H1 (cell line): ENCODE data around the gene SEC14L6. TPM values are rescaled to one million over a fixed set of nuclear protein-coding genes. Genes with fewer than 3 reads are reported as not detected.

Source experiments
- CTCF ChIA-PET: fragments of 300-600 bp; sonication (Branson Sonifier 250); formaldehyde crosslinking; loops from one replicate; lab custom pipeline; 2021; ENCODE audit not compliant: partially characterized antibody; lab: Charles Lee
- POLR2A ChIA-PET: fragments of 300-600 bp; sonication (Branson Sonifier 250); formaldehyde crosslinking; loops from one replicate; lab custom pipeline; 2021; ENCODE audit warnings: inconsistent platforms; ENCODE audit not compliant: partially characterized antibody; lab: Charles Lee
- DNase-seq, 2 experiments: peaks; one replicate each; pipeline versions ENCODE4 v3.0.0 to v3.0.0-alpha.2; 2010 to 2022; ENCODE audit warnings: low spot score in 2 of 2, low read depth in 1 of 2, mixed read lengths in 1 of 2
- FAIRE-seq: peaks from 2 replicates; lab custom pipeline; 2011; peaks lifted over from hg19 to GRCh38; lab: Jason Lieb, UNC
- H2AFZ ChIP-seq: 2 replicates; pipeline ENCODE4 v1.8.1; 2012; ENCODE audit warnings: low read length, inconsistent platforms
- H2AK5ac ChIP-seq: 2 replicates; pipeline ENCODE4 v1.6.1; 2013; ENCODE audit warnings: low read depth, low read length
- H2BK120ac ChIP-seq: replicated peaks from 2 replicates; pipeline ENCODE3; 2013; ENCODE audit warnings: low read depth, low read length, inconsistent platforms
- H2BK12ac ChIP-seq: 2 replicates; pipeline ENCODE4 v1.6.1; 2013; ENCODE audit warnings: low read depth, low read length
- H2BK15ac ChIP-seq: 2 replicates; pipeline ENCODE4 v1.6.1; 2013; ENCODE audit warnings: low read length
- H2BK20ac ChIP-seq: 2 replicates; pipeline ENCODE4 v1.6.1; 2013; ENCODE audit warnings: low read length
- H2BK5ac ChIP-seq: 2 replicates; pipeline ENCODE4 v1.6.1; 2013; ENCODE audit warnings: low read depth, low read length
- H3K14ac ChIP-seq: 2 replicates; pipeline ENCODE4 v1.6.1; 2013; ENCODE audit warnings: inconsistent platforms; ENCODE audit not compliant: insufficient read length
- H3K18ac ChIP-seq: 2 replicates; pipeline ENCODE4 v1.6.1; 2013; ENCODE audit warnings: low read length; ENCODE audit errors: extremely low read depth
- H3K23ac ChIP-seq: 2 replicates; pipeline ENCODE4 v1.6.1; 2013; ENCODE audit warnings: inconsistent platforms; ENCODE audit not compliant: insufficient read length
- H3K23me2 ChIP-seq: 2 replicates; pipeline ENCODE4 v1.6.1; 2013; ENCODE audit warnings: low read depth, low read length
- H3K27ac ChIP-seq: 2 replicates; pipeline ENCODE4 v1.6.1; 2011; ENCODE audit warnings: low read depth, low read length, inconsistent platforms
- H3K27me3 ChIP-seq, 4 experiments: replicated peaks in 1 of 4; 1 replicate in 1 of 4; 2 replicates in 3 of 4; pipeline versions ENCODE4 v1.6.1 to v1.8.1; 2011 to 2013; ENCODE audit warnings: low read length in 3 of 4, mild to moderate bottlenecking in 3 of 4, inconsistent platforms in 2 of 4, mixed read lengths in 2 of 4, moderate library complexity in 1 of 4; ENCODE audit not compliant: control insufficient read depth in 3 of 4, insufficient read depth in 3 of 4; ENCODE audit errors: extremely low read depth in 1 of 4
- H3K36me3 ChIP-seq, 4 experiments: 2 replicates each; pipeline versions ENCODE4 v1.6.1 to v1.8.1; 2011 to 2013; ENCODE audit warnings: mild to moderate bottlenecking in 4 of 4, low read length in 3 of 4, moderate library complexity in 2 of 4, control low read depth in 1 of 4, inconsistent platforms in 1 of 4; ENCODE audit not compliant: insufficient read depth in 4 of 4, control insufficient read depth in 2 of 4
- H3K4ac ChIP-seq: replicated peaks from 2 replicates; pipeline ENCODE3; 2013; ENCODE audit warnings: low read length, low read depth, mixed read lengths, inconsistent platforms; ENCODE audit not compliant: insufficient read length
- H3K4me1 ChIP-seq, 4 experiments: replicated peaks in 1 of 4; 1 replicate in 1 of 4; 2 replicates in 3 of 4; pipeline versions ENCODE4 v1.6.1 to v1.8.1; 2011 to 2013; ENCODE audit warnings: low read length in 3 of 4, inconsistent platforms in 2 of 4, mixed read lengths in 1 of 4; ENCODE audit not compliant: insufficient read depth in 4 of 4, control insufficient read depth in 3 of 4
- H3K4me2 ChIP-seq, 2 experiments: 2 replicates each; pipeline versions ENCODE4 v1.6.1 to v1.8.1; 2011 to 2013; ENCODE audit warnings: low read depth in 2 of 2, low read length in 2 of 2, control low read depth in 1 of 2, inconsistent platforms in 1 of 2, mild to moderate bottlenecking in 1 of 2; ENCODE audit not compliant: insufficient read depth in 1 of 2
- H3K4me3 ChIP-seq, 4 experiments: fragments of 200-600, 300-600 bp in 1 of 4; sonication (generic), shearing (Covaris generic), sonication (Bioruptor Twin) in 1 of 4; 2 replicates each; pipeline versions ENCODE4 v1.5.1 to v1.8.1; 2011 to 2016; ENCODE audit warnings: low read length in 4 of 4, low read depth in 3 of 4, control low read depth in 2 of 4, inconsistent platforms in 2 of 4, mild to moderate bottlenecking in 2 of 4, mixed read lengths in 1 of 4, moderate library complexity in 1 of 4; ENCODE audit not compliant: insufficient read depth in 2 of 4; ENCODE audit errors: extremely low read depth in 1 of 4
- H3K56ac ChIP-seq: replicated peaks from 2 replicates; pipeline ENCODE3; 2013; ENCODE audit warnings: low read depth, mild to moderate bottlenecking, mixed read lengths, low read length, inconsistent platforms; ENCODE audit not compliant: insufficient read length
- H3K79me1 ChIP-seq: 2 replicates; pipeline ENCODE4 v1.6.1; 2013; ENCODE audit warnings: low read depth, low read length, control low read depth
- H3K79me2 ChIP-seq, 2 experiments: 2 replicates each; pipeline versions ENCODE4 v1.6.1 to v1.8.1; 2012 to 2013; ENCODE audit warnings: low read length in 2 of 2, mild to moderate bottlenecking in 2 of 2, inconsistent platforms in 1 of 2; ENCODE audit not compliant: insufficient read depth in 2 of 2, control insufficient read depth in 1 of 2
- H3K9ac ChIP-seq, 4 experiments: replicated peaks in 1 of 4; 1 replicate in 1 of 4; 2 replicates in 3 of 4; pipeline versions ENCODE4 v1.6.1 to v1.8.1; 2011 to 2013; ENCODE audit warnings: low read depth in 3 of 4, low read length in 3 of 4, control low read depth in 2 of 4, mild to moderate bottlenecking in 2 of 4, moderate library complexity in 2 of 4, inconsistent platforms in 1 of 4; ENCODE audit errors: extremely low read depth in 1 of 4
- H3K9me3 ChIP-seq, 2 experiments: 2 replicates each; pipeline versions ENCODE4 v1.6.1 to v1.8.1; 2012 to 2013; ENCODE audit warnings: mild to moderate bottlenecking in 2 of 2, moderate library complexity in 2 of 2, control low read depth in 1 of 2, inconsistent platforms in 1 of 2, low read depth in 1 of 2, low read length in 1 of 2, mixed read lengths in 1 of 2; ENCODE audit not compliant: insufficient read depth in 2 of 2
- H4K20me1 ChIP-seq, 2 experiments: replicated peaks in 1 of 2; 2 replicates each; pipeline versions ENCODE3 to v1.8.1; 2011 to 2013; ENCODE audit warnings: inconsistent platforms in 2 of 2, low read length in 2 of 2, mild to moderate bottlenecking in 1 of 2; ENCODE audit not compliant: insufficient read depth in 2 of 2, control insufficient read depth in 1 of 2
- H4K5ac ChIP-seq: 2 replicates; pipeline ENCODE4 v1.6.1; 2013; ENCODE audit warnings: low read length, low read depth, mixed read lengths, inconsistent platforms; ENCODE audit not compliant: insufficient read length
- H4K8ac ChIP-seq: 2 replicates; pipeline ENCODE4 v1.8.0; 2013; ENCODE audit warnings: mild to moderate bottlenecking, moderate library complexity, low read length, inconsistent platforms; ENCODE audit not compliant: insufficient read depth; ENCODE audit errors: extremely low read depth
- H4K91ac ChIP-seq: replicated peaks from 2 replicates; pipeline ENCODE3; 2013; ENCODE audit warnings: low read length, mixed read lengths, inconsistent platforms; ENCODE audit not compliant: insufficient read length
- EGR1 ChIP-seq: IDR thresholded peaks from 2 replicates; pipeline ENCODE4 v1.6.1; 2011; ENCODE audit warnings: low read depth, low read length, borderline replicate concordance
- SP1 ChIP-seq: IDR thresholded peaks from 2 replicates; pipeline ENCODE4 v1.6.1; 2011; ENCODE audit warnings: low read depth, low read length
- WGBS, 2 experiments: shearing (Covaris generic) in 1 of 2; methylation state at CpG; one replicate each; pipeline versions ENCODE4 v1.1.6 to v1.1.7; 2013 to 2015; ENCODE audit warnings: low lambda C conversion rate in 2 of 2, mixed read lengths in 2 of 2, inconsistent platforms in 1 of 2, low coverage in 1 of 2, missing lambda C conversion rate in 1 of 2; ENCODE audit not compliant: insufficient replicate concordance in 2 of 2, insufficient coverage in 1 of 2, insufficient read length in 1 of 2; ENCODE audit errors: extremely low coverage in 1 of 2, missing lambda C conversion rate in 1 of 2; 5-methylcytosine and 5-hydroxymethylcytosine counted together
- polyA plus RNA-seq, 7 experiments: library from polyadenylated mRNA; depleted of rRNA in 3 of 7; stranded (reverse) in 5 of 7; unstranded in 2 of 7; fragments of >200 nt in 5 of 7; fragments of 200-250 nt in 2 of 7; gene quantifications; 1 replicate in 5 of 7; 2 replicates in 1 of 7; 4 replicates in 1 of 7; pipeline versions ENCODE4 v1.2.1 to v1.2.3, GENCODE V29; 2011 to 2013; ENCODE audit warnings: missing spikeins in 2 of 7, mixed read lengths in 2 of 7
- total RNA-seq: library from RNA; stranded (reverse); fragmentation: NEBNext Ultra II Directional; extraction: Animal tissue kit (Norgen Biotek cat#: 25700); gene quantifications from 2 replicates; pipeline ENCODE4 v1.2.1, GENCODE V29; 2021

Gene SEC14L6
- total and polyA plus RNA-seq, 2 of the 8 experiments (the other 6 are each of a cell fraction or from before 2014, with no cell fraction given), result 0.63 to 2.1 TPM

DNA sequence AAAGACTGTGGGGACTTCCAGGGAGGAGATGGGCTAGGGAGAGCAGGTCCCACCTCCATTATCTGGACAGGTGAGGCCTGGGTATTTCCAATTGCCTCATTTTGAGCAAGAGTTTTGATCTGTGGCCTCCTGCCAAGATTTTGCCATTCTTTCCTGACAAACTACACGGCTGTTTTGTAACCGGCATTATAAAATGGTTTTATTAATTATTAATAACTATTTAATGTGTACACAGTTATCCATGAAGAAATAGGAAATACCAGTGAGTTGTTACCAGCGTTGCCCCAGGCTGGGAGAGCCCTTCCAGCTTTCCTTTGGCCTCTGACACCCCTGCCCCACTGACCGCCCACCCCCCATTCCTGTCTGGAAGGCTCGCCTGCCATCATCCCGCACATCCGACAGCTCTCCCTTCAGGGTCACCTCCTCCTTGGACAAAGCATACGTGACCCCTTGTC lies 59.9 kb downstream of the SEC14L6 start:
- POLR2A ChIA-PET, result no interaction called here
- no peak overlapping the region for H3K4me3 ChIP-seq
- H4K5ac ChIP-seq, result no peak overlapping the region
- H2BK15ac ChIP-seq, result no peak overlapping the region
- H3K56ac ChIP-seq, result no peak overlapping the region
- no peaks in the 10 kb centered on the region for H3K36me3 ChIP-seq
- no peak overlapping the region for H2BK12ac ChIP-seq
- no peaks in the 10 kb centered on the region for H3K27me3 ChIP-seq
- no peak overlapping the region for H2BK20ac ChIP-seq
- no peak overlapping the region for H2BK5ac ChIP-seq
- H3K4ac ChIP-seq, result no peak overlapping the region
- H3K23ac ChIP-seq, result no peak overlapping the region
- TF ChIP-seq SP1 (no peak), EGR1 (no peak)
- TF ChIP-seq, all 59 proteins: peak for 0
- Histone ChIP-seq H3K4me2 (no peak overlapping the region), H3K9me3 (no peaks in the 10 kb centered on the region), H3K79me1 (no peaks in the 10 kb centered on the region), H2BK120ac (no peak overlapping the region), H3K27ac (no peak overlapping the region), H3K79me2 (no peaks in the 10 kb centered on the region), H2AFZ (no peak overlapping the region), H3K9ac (no peak overlapping the region), H2AK5ac (no peak overlapping the region), H3K4me1 (no peaks in the 10 kb centered on the region; a peak in 1 of 7 replicates), H4K8ac (no peak overlapping the region), H4K91ac (no peak overlapping the region), H3K14ac (no peak overlapping the region), H3K18ac (no peak overlapping the region), H4K20me1 (no peaks in the 10 kb centered on the region), H3K23me2 (no peaks in the 10 kb centered on the region)
- DNase-seq (no peak), FAIRE-seq (no peak)
- WGBS, 2 experiments, result 90% methylated on average over 8 of the region's 8 CpGs; no CpG with 5 or more reads in 1 of the 2 experiments
- CTCF ChIA-PET, result interaction anchor here (0.9 to 4.8 kb wide), 14 partner anchors 9 to 120 kb away, joined by 3 to 69 read pairs (median 6); partner anchors contain the start of genes MTFP1 and SEC14L3
